Spinal cord (tissue), 10 donors: ENCODE results near the gene DCDC2B. TPM values are rescaled to one million over a fixed set of nuclear protein-coding genes. Genes with fewer than 3 reads are reported as not detected.

Source experiments
- DNase-seq, 6 donors: peaks; one replicate each; pipeline versions ENCODE4 v3.0.0 to v3.0.0-alpha.2; 2013 to 2015; ENCODE audit warnings: low spot score in 6 of 6, low read depth in 4 of 6
- H3K27ac ChIP-seq: one replicate; pipeline ENCODE4 v1.5.1; 2013; ENCODE audit warnings: low read depth, low read length, control low read depth
- H3K27me3 ChIP-seq: one replicate; pipeline ENCODE4 v1.6.1; 2013; ENCODE audit warnings: low read length; ENCODE audit not compliant: control insufficient read depth, insufficient read depth
- H3K36me3 ChIP-seq: one replicate; pipeline ENCODE4 v1.6.1; 2013; ENCODE audit warnings: low read length; ENCODE audit not compliant: control insufficient read depth, insufficient read depth
- H3K4me1 ChIP-seq: one replicate; pipeline ENCODE4 v1.6.1; 2013; ENCODE audit warnings: low read length; ENCODE audit not compliant: control insufficient read depth, insufficient read depth
- H3K4me3 ChIP-seq: one replicate; pipeline ENCODE4 v1.5.1; 2013; ENCODE audit warnings: low read depth, low read length, control low read depth
- H3K9me3 ChIP-seq: one replicate; pipeline ENCODE4 v1.6.1; 2013; ENCODE audit warnings: low read length; ENCODE audit not compliant: control insufficient read depth, insufficient read depth
- WGBS: methylation state at CpG from one replicate; pipeline ENCODE4 v1.1.5; 2013; ENCODE audit warnings: missing lambda C conversion rate; ENCODE audit not compliant: insufficient coverage; 5-methylcytosine and 5-hydroxymethylcytosine counted together
- polyA plus RNA-seq, 2 donors: library from polyadenylated mRNA; unstranded; fragments of 120-200 nt; gene quantifications; one replicate each; pipeline ENCODE4 v1.2.1, GENCODE V29; 2013; ENCODE audit not compliant: insufficient read length in 2 of 2
- total RNA-seq, 2 donors: library from RNA; depleted of rRNA in 1 of 2; stranded (reverse); fragments of 120-200 nt in 1 of 2; fragments of >200 nt in 1 of 2; gene quantifications; one replicate each; pipeline versions ENCODE4 v1.2.3 to v1.2.4, GENCODE V29; 2013 to 2014
- donor health status: healthy.

The DCDC2B gene
- total and polyA plus RNA-seq, 4 donors = 0.28 to 2.6 (median 0.82) TPM; not detected in 1

DNA sequence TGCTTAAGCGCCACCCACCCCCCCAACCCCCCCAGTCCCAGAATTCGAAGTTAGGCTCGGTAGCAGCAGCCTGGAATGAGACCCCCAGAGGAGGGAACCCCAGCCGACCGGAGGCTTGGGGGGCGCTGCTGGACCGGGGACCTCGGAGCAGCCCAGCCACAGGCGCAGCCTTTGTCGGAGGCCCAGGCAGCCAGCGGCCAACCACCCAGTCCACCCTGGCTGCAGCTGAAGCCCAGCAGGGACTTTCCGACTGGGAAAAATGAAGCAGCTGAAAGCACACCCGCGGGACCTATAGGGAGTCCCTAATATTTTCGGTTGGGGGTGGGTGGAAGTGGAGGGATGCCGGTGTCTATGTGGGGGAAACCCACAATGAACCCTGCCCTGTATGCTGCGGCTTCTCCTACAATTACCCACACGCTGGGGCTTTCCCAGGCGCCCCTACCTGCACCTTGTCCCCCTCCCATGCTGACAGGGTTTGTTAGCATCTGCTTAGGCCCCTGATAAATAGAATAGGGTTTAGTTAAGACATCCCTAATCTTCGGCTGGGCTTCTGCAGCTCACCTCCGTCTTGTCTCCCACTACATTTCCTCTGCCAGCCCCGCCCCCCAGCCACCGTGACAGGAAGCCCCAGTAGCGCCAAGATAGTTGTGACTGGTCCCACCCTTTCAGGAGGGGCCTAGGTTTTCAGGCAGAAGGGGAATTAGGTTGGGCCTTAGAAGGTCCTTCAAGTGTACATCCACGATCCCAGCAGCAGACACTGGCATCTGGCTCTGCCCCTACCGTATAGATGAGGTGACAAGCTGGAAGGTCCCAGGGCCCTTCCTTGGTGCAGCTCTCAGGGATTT lies 7.7 kb upstream of the DCDC2B start:
- Histone ChIP-seq H3K27ac (peak overlapping the region; percentile 96), H3K4me3 (peak overlapping the region; percentile 64), H3K9me3 (no peaks in the 10 kb centered on the region), H3K4me1 (peaks cover 59% of the 10 kb centered on the region), H3K27me3 (no peaks in the 10 kb centered on the region), H3K36me3 (peaks cover 49% of the 10 kb centered on the region)
- DNase-seq = peak in 3 of 6 donors; percentile 32 to 84 (median 75)
- 3% methylated on average over 14 of the region's 26 CpGs for WGBS

DNA sequence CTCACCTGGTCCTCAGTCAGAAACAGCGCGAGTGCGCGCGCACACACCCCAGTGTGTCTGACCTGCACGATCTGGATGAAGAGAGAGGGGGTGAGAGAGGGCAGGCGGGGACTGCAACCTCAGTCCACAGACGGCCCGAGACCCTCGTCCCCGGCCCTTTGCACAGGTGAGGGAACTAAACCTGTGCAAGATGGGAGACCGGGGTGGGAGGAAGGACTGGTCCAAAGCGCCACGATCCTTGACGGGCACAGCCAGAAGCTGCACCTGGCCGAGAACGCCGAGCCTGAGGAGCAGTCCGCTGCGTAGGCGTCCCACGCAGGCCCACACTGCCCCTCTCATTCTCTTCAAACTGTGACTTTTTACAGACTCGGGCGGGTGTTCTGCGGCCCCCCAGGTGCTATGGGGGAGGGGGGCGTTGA lies 3.9 kb upstream of the DCDC2B start:
- peak overlapping the region; percentile 82 for H3K4me3 ChIP-seq
- H3K27ac ChIP-seq = peak overlapping the region; percentile 47
- WGBS = 8% methylated on average over 21 of the region's 26 CpGs
- peaks cover 40% of the 10 kb centered on the region for H3K36me3 ChIP-seq
- no peak for DNase-seq
- peaks cover 58% of the 10 kb centered on the region for H3K4me1 ChIP-seq
- H3K9me3 ChIP-seq = no peaks in the 10 kb centered on the region
- no peaks in the 10 kb centered on the region for H3K27me3 ChIP-seq

DNA sequence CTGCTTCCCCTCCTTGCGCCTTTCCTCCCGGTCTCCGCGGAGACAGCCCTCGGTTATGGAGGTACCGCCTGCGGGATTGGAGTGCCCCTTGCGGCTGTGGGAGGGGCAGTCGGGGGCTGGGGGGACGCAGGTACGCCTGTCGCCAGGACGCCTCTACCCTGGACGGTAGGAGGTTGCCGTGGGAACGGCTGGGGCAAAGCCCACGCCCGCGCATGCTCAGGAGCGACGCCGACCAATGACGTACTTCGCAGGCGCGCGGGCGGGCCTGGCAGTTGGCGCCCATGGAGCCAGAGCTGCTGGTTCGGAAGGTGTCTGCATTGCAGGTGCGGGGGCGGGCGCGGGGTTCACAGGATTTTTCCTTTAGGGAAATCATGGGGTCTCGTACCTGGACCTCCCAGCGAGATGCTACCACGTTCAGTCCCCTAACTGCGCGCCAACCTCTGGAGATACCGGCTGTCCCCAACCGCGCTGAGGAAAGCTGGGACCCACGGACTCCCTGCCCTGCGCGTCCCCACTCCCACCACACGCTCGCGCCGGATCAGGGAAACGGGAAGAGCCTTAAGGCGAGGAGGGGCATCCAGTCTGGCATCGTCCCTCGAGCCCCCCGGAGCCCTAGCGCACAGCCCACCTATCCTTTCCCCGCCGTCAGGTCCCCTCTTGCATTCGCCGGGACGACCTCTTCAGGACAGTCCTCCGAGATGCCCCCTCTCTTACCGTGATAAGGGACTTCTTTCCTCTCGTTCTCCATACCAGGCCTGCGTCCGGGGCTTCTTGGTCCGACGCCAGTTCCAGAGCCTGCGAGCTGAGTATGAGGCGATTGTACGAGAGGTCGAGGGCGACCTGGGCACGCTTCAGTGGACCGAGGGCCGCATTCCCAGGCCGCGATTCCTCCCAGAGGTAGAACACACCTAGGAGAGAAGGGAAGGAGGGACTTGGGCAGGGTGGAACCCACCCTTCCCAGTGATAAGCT lies 3.2 kb upstream of the DCDC2B start, which contains the start of gene IQCC:
Gene IQCC (plus strand): TSS at position 271 of the 970 bp plus-strand sequence. CDS start 11 bp downstream, at position 282.
- H3K9me3 ChIP-seq = no peaks in the 10 kb centered on the region
- H3K4me3 ChIP-seq = peak within 1 kb of the TSS; percentile 82
- 1% methylated on average over 75 of the region's 77 CpGs for WGBS
- peak within 1 kb of the TSS; percentile 47 for H3K27ac ChIP-seq
- peaks cover 40% of the 10 kb centered on the region for H3K36me3 ChIP-seq
- peak in 5 of 6 donors; percentile 74 to 97 (median 83) for DNase-seq
- peaks cover 51% of the 10 kb centered on the region for H3K4me1 ChIP-seq
- no peaks in the 10 kb centered on the region for H3K27me3 ChIP-seq

DNA sequence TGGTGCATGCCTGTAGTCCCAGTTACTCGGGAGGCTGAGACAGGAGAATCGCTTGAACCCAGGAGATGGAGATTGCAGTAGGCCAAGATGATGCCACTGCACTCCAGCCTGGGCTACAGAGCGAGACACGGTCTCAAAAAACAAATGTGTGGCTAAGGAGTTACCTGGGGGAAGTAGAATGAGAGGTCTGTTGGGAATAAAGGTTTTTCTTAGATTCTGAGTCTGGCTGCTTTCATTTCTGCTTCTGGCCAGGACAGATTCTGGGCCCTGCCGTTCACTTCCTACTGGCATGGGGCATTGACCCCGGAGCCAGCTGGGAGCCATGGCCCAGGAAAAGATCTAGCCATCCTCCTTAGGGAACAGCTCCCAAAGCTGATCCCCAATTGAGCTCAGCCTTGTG lies 420 bp upstream of the DCDC2B start:
- Histone ChIP-seq H3K36me3 (peaks cover 43% of the 10 kb centered on the region), H3K4me3 (no peak overlapping the region), H3K4me1 (peaks cover 38% of the 10 kb centered on the region), H3K27ac (no peak overlapping the region), H3K9me3 (no peaks in the 10 kb centered on the region), H3K27me3 (no peaks in the 10 kb centered on the region)
- no peak for DNase-seq
- whole genome bisulfite sequencing = 92% methylated on average over 6 of the region's 6 CpGs

DNA sequence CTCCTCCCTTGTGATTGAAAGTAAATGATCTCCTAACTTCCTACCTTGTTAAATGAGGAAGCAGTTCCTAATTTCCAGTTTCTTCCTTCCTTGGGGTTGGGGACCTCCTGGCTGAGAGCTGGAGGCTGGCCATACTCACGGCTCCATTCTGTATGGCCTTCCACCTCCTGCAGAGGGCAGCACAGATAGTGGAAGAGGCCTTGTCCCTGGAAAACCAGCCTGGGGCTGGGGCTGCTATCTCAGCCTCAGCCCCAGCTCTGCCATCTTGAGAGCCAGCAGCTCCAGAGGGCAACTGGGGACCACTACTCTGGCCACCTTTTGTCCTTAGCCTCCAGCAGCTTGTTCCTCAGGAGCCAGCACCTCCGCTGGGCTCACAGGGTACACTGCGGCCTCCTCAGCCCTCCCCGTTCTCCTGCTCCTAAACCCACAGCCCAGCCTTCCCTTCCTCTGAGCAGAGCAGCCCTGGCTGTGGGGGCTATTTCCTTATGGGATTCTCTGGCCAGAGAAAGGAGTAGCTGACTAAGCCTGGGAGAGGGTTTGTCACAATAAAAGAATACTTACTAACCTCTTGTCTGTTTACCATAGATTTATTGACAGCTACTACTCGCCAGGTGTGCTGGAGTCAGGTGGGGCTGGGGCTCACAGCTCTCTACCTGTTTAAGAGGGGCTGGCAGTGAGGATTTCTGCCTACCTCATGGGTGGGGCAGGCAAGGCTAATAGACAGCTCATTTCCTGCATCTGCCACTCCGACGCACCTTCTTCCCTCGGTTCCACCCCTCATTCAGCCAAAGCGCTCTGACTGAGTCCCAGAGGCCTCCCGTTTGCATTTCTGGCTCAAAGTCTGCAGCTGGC lies 7.0 kb downstream of the DCDC2B start:
- H3K36me3 ChIP-seq = peaks cover 62% of the 10 kb centered on the region
- no peaks in the 10 kb centered on the region for H3K27me3 ChIP-seq
- no peak overlapping the region for H3K27ac ChIP-seq
- DNase-seq = peak in 2 of 6 donors; percentile 72 to 74
- H3K9me3 ChIP-seq = no peaks in the 10 kb centered on the region
- H3K4me1 ChIP-seq = peaks cover 8% of the 10 kb centered on the region
- H3K4me3 ChIP-seq = no peak overlapping the region
- WGBS = 85% methylated on average over 7 of the region's 10 CpGs

DNA sequence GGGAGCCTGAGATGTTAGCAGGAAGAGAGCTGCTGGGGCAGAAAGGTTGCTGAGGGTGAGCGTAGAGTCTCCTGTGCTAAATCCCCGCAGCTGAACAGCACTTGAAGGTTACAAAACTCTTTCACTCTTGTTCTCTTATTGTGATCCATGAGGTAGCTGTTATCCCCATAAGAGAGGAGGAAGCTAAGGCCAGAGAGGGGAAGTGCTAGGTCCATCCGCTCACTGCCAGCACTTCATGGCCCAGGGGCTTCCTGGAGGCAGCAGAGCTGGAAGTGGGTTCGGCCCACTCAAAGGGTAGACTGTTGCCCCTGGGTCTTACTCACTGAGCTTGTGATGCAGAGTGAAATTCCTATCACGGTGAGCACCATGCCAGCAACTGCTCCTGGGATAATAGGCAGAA lies 7.7 kb downstream of the DCDC2B start:
- 93% methylated on average over 3 of the region's 5 CpGs for WGBS
- Histone ChIP-seq H3K4me1 (peaks cover 15% of the 10 kb centered on the region), H3K36me3 (peaks cover 60% of the 10 kb centered on the region), H3K27me3 (no peaks in the 10 kb centered on the region), H3K4me3 (no peak overlapping the region), H3K27ac (no peak overlapping the region), H3K9me3 (no peaks in the 10 kb centered on the region)
- DNase-seq = no peak

DNA sequence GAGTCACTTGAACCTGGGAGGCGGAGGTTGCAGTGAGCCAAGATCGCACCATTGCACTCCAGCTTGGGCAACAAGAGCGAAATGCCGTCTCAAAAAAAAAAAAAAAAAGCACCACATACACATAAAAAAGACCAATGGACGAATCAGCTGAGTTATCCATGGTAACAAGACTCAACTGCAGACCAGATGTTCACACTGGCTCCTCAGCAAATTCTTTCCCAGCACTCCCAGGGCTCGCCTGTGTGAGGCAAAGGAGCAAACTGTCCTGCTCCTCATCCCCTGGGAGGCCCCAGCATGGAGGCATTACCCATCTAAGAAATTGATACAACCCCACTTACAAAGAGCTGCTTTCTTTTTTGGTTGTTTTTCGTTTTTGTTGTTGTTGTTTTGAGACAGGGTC lies 10.1 kb downstream of the DCDC2B start:
- Histone ChIP-seq H3K36me3 (peaks cover 45% of the 10 kb centered on the region), H3K4me3 (no peak overlapping the region), H3K4me1 (peaks cover 30% of the 10 kb centered on the region), H3K27me3 (no peaks in the 10 kb centered on the region), H3K9me3 (no peaks in the 10 kb centered on the region), H3K27ac (no peak overlapping the region)
- no peak for DNase-seq
- WGBS = 91% methylated on average over 5 of the region's 7 CpGs

DNA sequence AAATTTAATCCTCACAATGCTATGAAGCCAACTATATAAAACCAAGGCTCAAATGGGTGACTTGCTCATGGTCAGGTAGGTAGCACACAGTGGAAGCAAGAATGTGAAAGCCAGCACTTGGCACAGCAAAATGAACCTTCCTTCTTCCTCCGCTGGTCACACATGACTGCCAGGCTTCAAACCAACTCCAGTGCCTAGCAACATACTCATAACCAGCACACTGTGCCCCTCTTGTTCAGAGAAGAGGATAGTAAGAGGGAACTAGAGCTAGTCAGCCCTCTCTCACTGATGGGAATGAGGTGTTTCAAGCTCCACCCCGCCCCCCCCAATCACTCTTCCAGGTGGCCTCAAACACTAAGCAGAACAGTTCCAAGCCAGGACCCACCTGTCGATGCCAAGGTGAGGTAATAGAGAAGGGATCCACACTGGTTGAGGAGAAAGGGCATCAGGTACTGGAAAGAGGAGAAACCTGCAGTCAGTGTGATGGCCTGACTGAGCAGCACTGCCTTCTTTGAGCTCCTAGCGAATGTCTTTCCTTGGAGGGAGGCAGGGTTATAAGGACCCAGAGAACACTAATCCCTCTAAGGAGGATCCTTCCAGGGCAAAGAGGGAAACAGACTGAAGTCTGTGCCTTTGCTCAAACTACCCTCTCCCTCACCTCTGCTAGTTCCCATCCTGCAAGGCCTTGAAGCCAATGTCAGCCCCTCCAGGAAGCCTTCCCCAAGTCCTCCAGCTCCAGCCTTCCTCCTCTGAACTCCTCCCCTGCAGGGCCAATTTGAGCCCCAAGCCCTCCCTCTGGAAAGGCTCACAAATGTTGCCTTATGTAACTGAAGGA lies 12.1 kb downstream of the DCDC2B start:
- no peak for DNase-seq
- Histone ChIP-seq H3K4me1 (peaks cover 27% of the 10 kb centered on the region), H3K9me3 (no peaks in the 10 kb centered on the region), H3K4me3 (peak overlapping the region; percentile 71), H3K36me3 (peaks cover 45% of the 10 kb centered on the region), H3K27ac (no peak overlapping the region), H3K27me3 (no peaks in the 10 kb centered on the region)
- 100% methylated on average over 1 of the region's 4 CpGs for WGBS
